Measurements from ENCODE around the gene ARHGEF7.

The ARHGEF7 gene

DNA sequence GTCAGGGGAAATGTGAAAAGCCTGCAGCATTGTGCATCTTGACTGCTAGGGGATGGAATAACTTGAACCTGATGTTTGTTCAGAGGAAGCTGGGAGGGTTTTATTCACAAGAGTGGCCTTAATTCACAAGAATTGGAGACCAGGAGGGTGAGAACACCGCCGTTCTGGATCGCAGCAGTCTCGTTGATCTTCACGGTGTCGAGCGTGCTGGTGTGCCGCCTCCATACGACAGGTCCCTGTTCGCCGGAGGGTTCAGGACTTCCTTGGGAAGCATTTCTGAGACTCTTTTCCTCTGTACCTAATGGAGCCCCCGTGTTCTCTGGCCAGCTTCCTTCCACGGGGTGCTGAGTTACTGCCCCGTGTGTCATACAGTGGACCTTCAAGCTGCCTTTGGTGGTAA, 66.9 kb downstream of the ARHGEF7 start:
- Histone ChIP-seq H3K36me3 (peaks cover 8% of the 10 kb centered on the region), H3K4me3 (ENCODE audit: low read depth, low read length) (no peak overlapping the region), H3K9me3 (ENCODE audit: severe bottlenecking) (no peaks in the 10 kb centered on the region), H3K27ac (no peak overlapping the region), H3K27me3 (ENCODE audit: insufficient read depth, low read depth, severe bottlenecking) (no peaks in the 10 kb centered on the region)
- no peak for DNase-seq
- TF ChIP-seq, protein P1, sequence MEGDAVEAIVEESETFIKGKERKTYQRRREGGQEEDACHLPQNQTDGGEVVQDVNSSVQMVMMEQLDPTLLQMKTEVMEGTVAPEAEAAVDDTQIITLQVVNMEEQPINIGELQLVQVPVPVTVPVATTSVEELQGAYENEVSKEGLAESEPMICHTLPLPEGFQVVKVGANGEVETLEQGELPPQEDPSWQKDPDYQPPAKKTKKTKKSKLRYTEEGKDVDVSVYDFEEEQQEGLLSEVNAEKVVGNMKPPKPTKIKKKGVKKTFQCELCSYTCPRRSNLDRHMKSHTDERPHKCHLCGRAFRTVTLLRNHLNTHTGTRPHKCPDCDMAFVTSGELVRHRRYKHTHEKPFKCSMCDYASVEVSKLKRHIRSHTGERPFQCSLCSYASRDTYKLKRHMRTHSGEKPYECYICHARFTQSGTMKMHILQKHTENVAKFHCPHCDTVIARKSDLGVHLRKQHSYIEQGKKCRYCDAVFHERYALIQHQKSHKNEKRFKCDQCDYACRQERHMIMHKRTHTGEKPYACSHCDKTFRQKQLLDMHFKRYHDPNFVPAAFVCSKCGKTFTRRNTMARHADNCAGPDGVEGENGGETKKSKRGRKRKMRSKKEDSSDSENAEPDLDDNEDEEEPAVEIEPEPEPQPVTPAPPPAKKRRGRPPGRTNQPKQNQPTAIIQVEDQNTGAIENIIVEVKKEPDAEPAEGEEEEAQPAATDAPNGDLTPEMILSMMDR (IDR thresholded peaks at IDR 0.05; ENCODE audit: low read depth, low read length) = no peak

DNA sequence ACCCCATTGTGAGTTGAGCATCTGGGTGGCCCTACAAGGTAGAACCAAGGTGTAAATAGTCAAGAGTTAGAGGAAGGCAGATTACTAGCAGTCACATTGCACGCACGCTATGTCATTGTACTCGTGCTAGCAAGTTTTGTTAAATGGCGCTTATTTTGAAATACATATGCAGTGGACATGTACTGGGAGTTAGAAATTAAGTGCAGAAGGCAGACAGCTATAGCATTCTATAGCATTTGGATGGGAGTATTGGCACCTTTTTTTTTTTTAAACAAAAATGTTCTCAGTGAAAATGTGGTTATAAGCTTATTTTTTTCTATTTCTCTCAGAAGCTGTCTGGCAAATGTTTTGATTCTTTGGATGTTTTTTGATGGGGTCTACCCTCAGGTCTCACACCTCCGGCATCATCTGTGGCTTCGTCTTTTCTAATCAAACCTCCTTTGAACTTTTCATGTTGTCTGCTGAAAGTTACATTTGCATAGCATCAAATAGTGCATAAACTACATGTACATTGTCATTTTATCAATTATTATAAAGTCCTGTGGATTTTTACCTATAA, 68.1 kb downstream of the ARHGEF7 start:
- TF ChIP-seq, protein P1 (IDR thresholded peaks at IDR 0.05; ENCODE audit: low read depth, low read length) = no peak
- H3K9me3 ChIP-seq (ENCODE audit: severe bottlenecking) = no peaks in the 10 kb centered on the region
- no peak overlapping the region for H3K4me3 ChIP-seq (ENCODE audit: low read depth, low read length)
- peaks cover 3% of the 10 kb centered on the region for H3K36me3 ChIP-seq
- H3K27me3 ChIP-seq (ENCODE audit: insufficient read depth, low read depth, severe bottlenecking) = no peaks in the 10 kb centered on the region
- H3K27ac ChIP-seq = no peak overlapping the region
- DNase-seq = no peak

DNA sequence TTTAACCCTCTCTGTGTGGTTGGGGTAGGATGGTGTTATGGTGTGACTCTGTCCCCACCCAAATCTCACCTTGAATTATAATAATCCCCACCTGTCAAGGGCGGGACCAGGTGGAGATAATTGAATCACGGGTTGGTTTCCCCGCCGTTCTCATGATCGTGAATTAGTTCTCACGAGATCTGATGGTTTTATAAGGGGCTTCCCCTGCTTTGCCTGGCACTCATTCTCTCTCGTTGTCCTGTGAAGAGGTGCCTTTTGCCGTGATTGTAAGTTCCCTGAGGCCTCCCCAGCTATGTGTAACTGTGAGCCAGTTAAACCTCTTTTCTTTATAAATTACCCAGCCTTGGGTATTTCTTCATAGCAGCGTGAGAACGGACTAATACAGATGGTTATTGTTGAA, 68.8 kb downstream of the ARHGEF7 start:
- H3K4me3 ChIP-seq (ENCODE audit: low read depth, low read length) = no peak overlapping the region
- H3K36me3 ChIP-seq = peaks cover 11% of the 10 kb centered on the region
- DNase-seq = no peak
- no peaks in the 10 kb centered on the region for H3K9me3 ChIP-seq (ENCODE audit: severe bottlenecking)
- no peaks in the 10 kb centered on the region for H3K27me3 ChIP-seq (ENCODE audit: insufficient read depth, low read depth, severe bottlenecking)
- no peak overlapping the region for H3K27ac ChIP-seq
- TF ChIP-seq, protein P1 (IDR thresholded peaks at IDR 0.05; ENCODE audit: low read depth, low read length) = no peak

DNA sequence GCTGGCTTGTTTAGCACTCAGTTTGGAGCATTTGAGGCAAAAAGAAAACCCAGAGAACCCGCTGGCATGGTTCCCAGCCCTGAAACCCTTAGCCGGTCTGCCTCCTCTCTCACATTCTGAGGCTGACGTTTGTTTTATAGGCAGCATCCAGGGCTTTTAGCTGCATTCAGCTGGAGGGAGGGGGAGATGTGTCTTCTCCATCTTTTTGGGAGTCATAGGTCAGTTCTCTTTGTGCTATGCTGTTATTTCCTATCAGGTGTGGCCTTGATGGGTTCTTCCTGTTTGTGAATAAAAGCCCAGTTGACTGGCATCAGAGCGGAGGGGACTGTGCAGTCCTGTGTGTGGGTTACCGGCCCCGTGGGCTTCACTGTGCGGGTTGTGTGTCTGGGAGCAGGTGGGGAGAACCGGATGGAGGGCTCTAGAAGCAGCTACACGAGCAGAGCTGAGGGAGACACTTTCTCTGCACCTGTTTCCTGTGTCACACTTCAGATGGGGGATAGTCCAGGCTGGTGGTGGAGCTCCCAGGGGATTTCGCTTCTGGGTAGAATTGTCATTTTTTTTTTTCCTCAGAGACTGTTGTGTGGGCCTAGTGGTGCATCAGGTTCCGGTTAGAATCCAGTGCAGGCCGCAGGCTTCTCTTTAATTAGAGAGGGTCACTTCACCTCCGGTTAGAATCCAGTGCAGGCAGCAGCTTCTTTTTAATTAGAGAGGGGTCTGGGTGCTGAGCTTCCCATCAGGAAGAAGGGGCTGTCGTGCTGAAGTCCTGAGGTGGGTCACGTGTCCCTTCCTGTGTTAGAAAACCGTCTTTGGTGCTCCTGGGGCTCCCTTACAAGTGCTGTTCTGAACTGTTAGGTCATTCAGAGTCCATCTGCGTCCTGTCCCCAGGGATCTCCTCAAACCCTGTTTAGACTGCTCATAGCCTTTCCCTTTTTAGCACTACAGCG, 69.6 kb downstream of the ARHGEF7 start:
- H3K36me3 ChIP-seq = peaks cover 10% of the 10 kb centered on the region
- no peak for DNase-seq
- TF ChIP-seq, protein P1 (IDR thresholded peaks at IDR 0.05; ENCODE audit: low read depth, low read length) = no peak
- H3K9me3 ChIP-seq (ENCODE audit: severe bottlenecking) = no peaks in the 10 kb centered on the region
- no peaks in the 10 kb centered on the region for H3K27me3 ChIP-seq (ENCODE audit: insufficient read depth, low read depth, severe bottlenecking)
- H3K27ac ChIP-seq = no peak overlapping the region
- no peak overlapping the region for H3K4me3 ChIP-seq (ENCODE audit: low read depth, low read length)

DNA sequence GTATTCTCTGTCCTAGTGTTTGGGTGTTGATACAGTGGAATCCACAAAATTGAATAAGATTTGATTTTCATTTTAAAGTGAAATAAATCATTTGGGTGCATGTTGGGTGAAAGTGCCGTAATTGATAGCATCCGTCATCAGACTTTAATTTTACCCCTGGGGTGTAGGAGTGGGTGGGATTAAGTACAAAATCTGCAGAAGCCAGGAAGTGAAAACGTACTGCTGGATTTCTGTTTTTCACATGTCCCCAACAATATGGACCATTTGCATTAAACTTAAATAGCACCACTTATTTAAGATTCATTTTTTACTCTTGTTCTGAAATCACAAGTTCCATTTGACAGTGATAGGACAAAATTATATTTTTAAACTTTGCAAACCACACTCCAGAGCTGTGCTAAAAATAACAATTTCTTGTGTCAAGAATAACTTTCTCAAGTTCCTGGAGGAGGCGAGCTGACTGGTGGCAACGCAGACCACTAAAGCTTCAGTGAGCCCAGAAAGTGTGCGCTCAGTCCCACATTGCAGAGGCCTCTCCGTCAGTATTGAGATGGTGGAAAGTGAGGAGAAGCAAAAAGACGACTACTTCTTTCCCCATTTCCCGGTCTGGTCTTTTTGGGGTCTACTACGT, 71.3 kb downstream of the ARHGEF7 start:
- no peak for DNase-seq
- Histone ChIP-seq H3K27me3 (ENCODE audit: insufficient read depth, low read depth, severe bottlenecking) (no peaks in the 10 kb centered on the region), H3K36me3 (peaks cover 10% of the 10 kb centered on the region), H3K27ac (no peak overlapping the region), H3K9me3 (ENCODE audit: severe bottlenecking) (peaks cover 3% of the 10 kb centered on the region), H3K4me3 (ENCODE audit: low read depth, low read length) (no peak overlapping the region)
- TF ChIP-seq, protein P1 (IDR thresholded peaks at IDR 0.05; ENCODE audit: low read depth, low read length) = no peak

Data from WERI-Rb-1 (cell line).